HAP-1 (cell line): ENCODE data around the gene LMAN2.
"Not testable (repeated sequence)": the region's sequence is repeated elsewhere in the genome, so short reads cannot be mapped to it uniquely, and the experiment has no call there.

Experiments used
- DNase-seq, 2 experiments: peaks; one replicate each; pipeline ENCODE4 v3.0.0-alpha.2; 2016 to 2020; ENCODE audit warnings: low spot score in 2 of 2
- H3K27me3 ChIP-seq: fragments of 250-450 bp; sonication (Bioruptor Pico); 2 replicates; pipeline ENCODE4 v1.5.1; 2020; ENCODE audit warnings: low read depth, mild to moderate bottlenecking, moderate library complexity
- H3K36me3 ChIP-seq: fragments of 250-450 bp; sonication (Bioruptor Pico); replicated peaks from 2 replicates; pipeline ENCODE4 v1.5.1; 2020; ENCODE audit warnings: mild to moderate bottlenecking
- H3K4me1 ChIP-seq: fragments of 250-450 bp; sonication (Bioruptor Pico); 2 replicates; pipeline ENCODE4 v1.5.1; 2020; ENCODE audit warnings: mild to moderate bottlenecking
- H3K4me3 ChIP-seq: fragments of 250-450 bp; sonication (Bioruptor Pico); 2 replicates; pipeline ENCODE4 v1.5.1; 2020; ENCODE audit warnings: mild to moderate bottlenecking, moderate library complexity
- H3K9me3 ChIP-seq: fragments of 250-450 bp; sonication (Bioruptor Pico); 2 replicates; pipeline ENCODE4 v1.5.1; 2020; ENCODE audit warnings: mild to moderate bottlenecking, moderate library complexity
- in situ Hi-C: fragments of 300-500 bp; cut with MboI; formaldehyde crosslinking; loops from 3 replicates; pipeline ENCODE4 v1.14.3; 2020; ENCODE audit warnings: low sequenced_read_pairs, inconsistent platforms, mixed read lengths

LMAN2 gene

GRCh38 chr5:177355868-177356168, 4.3 kb upstream of the LMAN2 start:
- Histone ChIP-seq H3K4me3 (no peak overlapping the region), H3K9me3 (peaks cover 3% of the 10 kb centered on the region; the same call in 1 of the 2 replicates), H3K36me3 (no peaks in the 10 kb centered on the region; the same call in 1 of the 2 replicates), H3K4me1 (no peaks in the 10 kb centered on the region; the same call in 1 of the 2 replicates), H3K27me3 (peaks cover 17% of the 10 kb centered on the region)
- in situ Hi-C loops: no loop called here
- no peak for DNase-seq

- H3K4me1 ChIP-seq: peaks cover 4% of the 10 kb centered on the region
- no peaks in the 10 kb centered on the region; the same call in 1 of the 2 replicates for H3K36me3 ChIP-seq
- H3K9me3 ChIP-seq: peaks cover 3% of the 10 kb centered on the region; the same call in 1 of the 2 replicates
- no peak overlapping the region for H3K4me3 ChIP-seq
- peaks cover 17% of the 10 kb centered on the region for H3K27me3 ChIP-seq
- DNase-seq: no peak
- in situ Hi-C loops: no loop called here
Observed at GRCh38 chr5:177355162-177355867, 3.8 kb upstream of the LMAN2 start.

GRCh38 chr5:177354711-177355110, 3.2 kb upstream of the LMAN2 start:
- in situ Hi-C loops: no loop called here
- Histone ChIP-seq H3K27me3 (peaks cover 17% of the 10 kb centered on the region), H3K4me3 (no peak overlapping the region), H3K36me3 (no peaks in the 10 kb centered on the region; the same call in 1 of the 2 replicates), H3K4me1 (peaks cover 7% of the 10 kb centered on the region), H3K9me3 (peaks cover 3% of the 10 kb centered on the region; the same call in 1 of the 2 replicates)
- no peak for DNase-seq

GRCh38 chr5:177354256-177354655, 2.8 kb upstream of the LMAN2 start:
- DNase-seq: no peak
- peaks cover 3% of the 10 kb centered on the region; the same call in 1 of the 2 replicates for H3K36me3 ChIP-seq

GRCh38 chr5:177353093-177353492, 1.6 kb upstream of the LMAN2 start:
- Histone ChIP-seq H3K36me3 (peaks cover 5% of the 10 kb centered on the region; the same call in 1 of the 2 replicates), H3K4me3 (no peak overlapping the region), H3K9me3 (peaks cover 3% of the 10 kb centered on the region; the same call in 1 of the 2 replicates), H3K4me1 (peaks cover 10% of the 10 kb centered on the region), H3K27me3 (peaks cover 10% of the 10 kb centered on the region)
- in situ Hi-C loops: no loop called here
- DNase-seq: no peak

More at GRCh38 chr5:177354256-177354655, 2.8 kb upstream of the LMAN2 start:
- in situ Hi-C loops: no loop called here
- peaks cover 17% of the 10 kb centered on the region for H3K27me3 ChIP-seq
- no peak overlapping the region for H3K4me3 ChIP-seq
- peaks cover 10% of the 10 kb centered on the region for H3K4me1 ChIP-seq
- peaks cover 3% of the 10 kb centered on the region; the same call in 1 of the 2 replicates for H3K9me3 ChIP-seq

- Histone ChIP-seq H3K36me3 (peaks cover 16% of the 10 kb centered on the region; the same call in 1 of the 2 replicates), H3K4me3 (peak overlapping the region; percentile 85), H3K9me3 (peaks cover 3% of the 10 kb centered on the region; the same call in 1 of the 2 replicates), H3K27me3 (no peaks in the 10 kb centered on the region), H3K4me1 (peaks cover 10% of the 10 kb centered on the region)
- in situ Hi-C loops: no loop called here
- DNase-seq: no peak
Observed at GRCh38 chr5:177350776-177351391, 584 bp downstream of the LMAN2 start.

- Histone ChIP-seq H3K4me1 (peaks cover 10% of the 10 kb centered on the region), H3K9me3 (no peaks in the 10 kb centered on the region), H3K36me3 (peaks cover 17% of the 10 kb centered on the region; the same call in 1 of the 2 replicates), H3K27me3 (no peaks in the 10 kb centered on the region), H3K4me3 (no peak overlapping the region)
- DNase-seq: no peak
- in situ Hi-C loops: no loop called here
Observed at GRCh38 chr5:177349762-177350161, 1.7 kb downstream of the LMAN2 start.

GRCh38 chr5:177349362-177349647, 2.2 kb downstream of the LMAN2 start:
- in situ Hi-C loops: no loop called here
- Histone ChIP-seq H3K4me3 (no peak overlapping the region), H3K27me3 (no peaks in the 10 kb centered on the region), H3K36me3 (peaks cover 17% of the 10 kb centered on the region; the same call in 1 of the 2 replicates), H3K4me1 (peaks cover 10% of the 10 kb centered on the region), H3K9me3 (no peaks in the 10 kb centered on the region)
- DNase-seq: no peak

- in situ Hi-C loops: no loop called here
- H3K36me3 ChIP-seq: peaks cover 17% of the 10 kb centered on the region; the same call in 1 of the 2 replicates
- no peak overlapping the region for H3K4me3 ChIP-seq
- no peak for DNase-seq
- H3K9me3 ChIP-seq: no peaks in the 10 kb centered on the region
- peaks cover 10% of the 10 kb centered on the region for H3K4me1 ChIP-seq
- no peaks in the 10 kb centered on the region for H3K27me3 ChIP-seq
Observed at GRCh38 chr5:177347699-177348098, 3.8 kb downstream of the LMAN2 start.

GRCh38 chr5:177346820-177347219, 4.6 kb downstream of the LMAN2 start:
- H3K27me3 ChIP-seq: no peaks in the 10 kb centered on the region
- in situ Hi-C loops: no loop called here
- H3K9me3 ChIP-seq: no peaks in the 10 kb centered on the region
- peaks cover 21% of the 10 kb centered on the region for H3K36me3 ChIP-seq
- H3K4me3 ChIP-seq: no peak overlapping the region
- no peak for DNase-seq
- H3K4me1 ChIP-seq: peaks cover 10% of the 10 kb centered on the region

- Histone ChIP-seq H3K4me3 (no peak overlapping the region), H3K4me1 (peaks cover 4% of the 10 kb centered on the region; the same call in 1 of the 2 replicates), H3K27me3 (no peaks in the 10 kb centered on the region), H3K36me3 (peaks cover 28% of the 10 kb centered on the region), H3K9me3 (no peaks in the 10 kb centered on the region)
- no peak for DNase-seq
- in situ Hi-C loops: no loop called here
Observed at GRCh38 chr5:177344891-177345290, 6.6 kb downstream of the LMAN2 start.

- H3K36me3 ChIP-seq: peaks cover 30% of the 10 kb centered on the region
- no peaks in the 10 kb centered on the region for H3K27me3 ChIP-seq
Observed at GRCh38 chr5:177343777-177344176, 7.7 kb downstream of the LMAN2 start.

GRCh38 chr5:177343000-177343399, 8.5 kb downstream of the LMAN2 start:
- DNase-seq, H3K4me1 ChIP-seq, in situ Hi-C loops, H3K27me3 ChIP-seq, H3K9me3 ChIP-seq, H3K4me3 ChIP-seq: not testable (repeated sequence)
- H3K36me3 ChIP-seq: peaks cover 30% of the 10 kb centered on the region

More at GRCh38 chr5:177343777-177344176, 7.7 kb downstream of the LMAN2 start:
- Histone ChIP-seq H3K9me3 (no peaks in the 10 kb centered on the region), H3K4me1 (no peaks in the 10 kb centered on the region), H3K4me3 (no peak overlapping the region)
- no peak for DNase-seq
- in situ Hi-C loops: no loop called here

GRCh38 chr5:177339107-177339638, 12.3 kb downstream of the LMAN2 start:
- in situ Hi-C loops: no loop called here
- Histone ChIP-seq H3K36me3 (peaks cover 47% of the 10 kb centered on the region), H3K9me3 (no peaks in the 10 kb centered on the region), H3K4me3 (no peak overlapping the region), H3K4me1 (no peaks in the 10 kb centered on the region), H3K27me3 (no peaks in the 10 kb centered on the region)
- no peak for DNase-seq
